OCI-LY1 (cell line): ENCODE measurements around the gene EIPR1.
A peak's percentile ranks its signal among the peaks of the same experiment; 100 is the strongest.

ENCODE experiments used
- H2AFZ ChIP-seq: fragments of 200-600 bp; sonication (generic), shearing (Covaris generic); 2 replicates; pipeline ENCODE4 v1.6.0; 2014; ENCODE audit warnings: antibody characterized with exemption, mild to moderate bottlenecking, low read length
- H3F3A ChIP-seq: fragments of 200-600 bp; sonication (generic), shearing (Covaris generic); 2 replicates; pipeline ENCODE4 v1.6.0; 2014; ENCODE audit warnings: mild to moderate bottlenecking, antibody characterized with exemption, low read length, moderate library complexity; ENCODE audit not compliant: insufficient read depth
- H3K27ac ChIP-seq: fragments of 200-600 bp; sonication (generic); 2 replicates; pipeline ENCODE4 v1.5.1; 2014; ENCODE audit warnings: low read length, mixed run types, mild to moderate bottlenecking, low read depth; ENCODE audit not compliant: poor library complexity, severe bottlenecking
- H3K27me3 ChIP-seq: fragments of 200-600 bp; sonication (generic); 2 replicates; pipeline ENCODE4 v1.6.0; 2014; ENCODE audit warnings: antibody characterized with exemption, mild to moderate bottlenecking, low read length, moderate library complexity; ENCODE audit not compliant: insufficient read depth
- H3K36me3 ChIP-seq: fragments of 200-600 bp; sonication (generic); 2 replicates; pipeline ENCODE4 v1.6.1; 2014; ENCODE audit warnings: mild to moderate bottlenecking, antibody characterized with exemption, low read length, moderate library complexity, mixed read lengths; ENCODE audit not compliant: insufficient read depth
- H3K4me1 ChIP-seq: fragments of 200-600 bp; sonication (generic); 2 replicates; pipeline ENCODE4 v1.5.1; 2014; ENCODE audit warnings: mild to moderate bottlenecking, low read length, moderate library complexity; ENCODE audit not compliant: insufficient read depth, severe bottlenecking
- H3K4me2 ChIP-seq: fragments of 200-600 bp; sonication (generic), shearing (Covaris generic); 2 replicates; pipeline ENCODE4 v1.6.1; 2014; ENCODE audit warnings: low read length
- H3K4me3 ChIP-seq: fragments of 200-600 bp; sonication (generic); 2 replicates; pipeline ENCODE4 v1.5.1; 2014; ENCODE audit warnings: low read length, low read depth, mild to moderate bottlenecking, mixed read lengths; ENCODE audit not compliant: poor library complexity, severe bottlenecking
- H3K79me2 ChIP-seq: fragments of 200-600 bp; shearing (Covaris generic); 2 replicates; pipeline ENCODE4 v1.6.1; 2016; ENCODE audit warnings: mixed run types, low read length, mixed read lengths; ENCODE audit not compliant: insufficient read depth
- H3K9ac ChIP-seq: fragments of 200-600 bp; sonication (generic), shearing (Covaris generic); 2 replicates; pipeline ENCODE4 v1.6.1; 2014; ENCODE audit warnings: mild to moderate bottlenecking, low read length, mixed read lengths
- H3K9me2 ChIP-seq: fragments of 200-600 bp; sonication (generic), shearing (Covaris generic); 2 replicates; pipeline ENCODE4 v1.6.1; 2014; ENCODE audit warnings: low read depth, mild to moderate bottlenecking, low read length, mixed read lengths
- H3K9me3 ChIP-seq: fragments of 200-600 bp; shearing (Covaris generic); 2 replicates; pipeline ENCODE4 v1.6.1; 2014; ENCODE audit warnings: low read length, mixed read lengths
- H4K20me1 ChIP-seq: fragments of 200-600 bp; sonication (generic), shearing (Covaris generic); 2 replicates; pipeline ENCODE4 v1.6.0; 2016; ENCODE audit warnings: mild to moderate bottlenecking, low read length; ENCODE audit not compliant: insufficient read depth
- EZH2 ChIP-seq: fragments of 200-600 bp; sonication (generic), shearing (Covaris generic); IDR thresholded peaks from 2 replicates; pipeline ENCODE4 v1.8.0; 2017; ENCODE audit warnings: borderline replicate concordance, mixed run types, mild to moderate bottlenecking, antibody characterized with exemption, low read length, moderate library complexity, mixed read lengths
- TF ChIP-seq, protein P1 (sequence below): fragments of 200-600 bp; sonication (generic), shearing (Covaris generic); IDR thresholded peaks from 2 replicates; pipeline ENCODE4 v1.5.1; 2017; ENCODE audit warnings: mild to moderate bottlenecking, antibody characterized with exemption, low read length, moderate library complexity, mixed read lengths

The EIPR1 gene

DNA sequence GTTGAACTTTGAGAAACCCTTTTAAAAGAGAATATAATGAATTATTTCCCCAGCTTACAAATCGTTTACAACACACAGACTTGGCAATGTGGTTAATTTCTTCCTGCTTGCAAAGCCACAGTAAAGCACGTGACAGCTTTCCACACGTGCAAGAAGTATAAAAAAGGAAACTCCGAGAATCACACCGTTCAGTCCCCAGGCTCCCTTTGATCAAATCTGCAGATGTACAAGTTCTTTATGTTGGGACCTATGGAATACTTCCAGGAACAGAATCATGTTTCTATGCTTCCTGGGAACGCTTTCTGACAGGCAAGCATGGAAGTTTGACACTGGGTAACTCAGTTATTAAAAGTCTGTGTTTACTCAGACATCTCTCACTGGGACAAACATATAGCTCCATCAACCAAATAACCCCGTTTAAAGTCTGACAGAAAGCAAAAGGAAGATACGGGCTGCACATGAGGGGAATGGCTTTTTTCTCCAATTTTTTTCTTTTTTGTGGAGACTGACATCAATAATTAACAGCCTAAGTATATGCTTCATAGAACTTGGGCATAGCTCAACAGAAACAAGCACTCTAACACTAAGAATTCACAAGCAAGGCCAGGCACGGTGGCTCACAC lies 134.8 kb downstream of the EIPR1 start:
- no peak overlapping the region for H2AFZ ChIP-seq

DNA sequence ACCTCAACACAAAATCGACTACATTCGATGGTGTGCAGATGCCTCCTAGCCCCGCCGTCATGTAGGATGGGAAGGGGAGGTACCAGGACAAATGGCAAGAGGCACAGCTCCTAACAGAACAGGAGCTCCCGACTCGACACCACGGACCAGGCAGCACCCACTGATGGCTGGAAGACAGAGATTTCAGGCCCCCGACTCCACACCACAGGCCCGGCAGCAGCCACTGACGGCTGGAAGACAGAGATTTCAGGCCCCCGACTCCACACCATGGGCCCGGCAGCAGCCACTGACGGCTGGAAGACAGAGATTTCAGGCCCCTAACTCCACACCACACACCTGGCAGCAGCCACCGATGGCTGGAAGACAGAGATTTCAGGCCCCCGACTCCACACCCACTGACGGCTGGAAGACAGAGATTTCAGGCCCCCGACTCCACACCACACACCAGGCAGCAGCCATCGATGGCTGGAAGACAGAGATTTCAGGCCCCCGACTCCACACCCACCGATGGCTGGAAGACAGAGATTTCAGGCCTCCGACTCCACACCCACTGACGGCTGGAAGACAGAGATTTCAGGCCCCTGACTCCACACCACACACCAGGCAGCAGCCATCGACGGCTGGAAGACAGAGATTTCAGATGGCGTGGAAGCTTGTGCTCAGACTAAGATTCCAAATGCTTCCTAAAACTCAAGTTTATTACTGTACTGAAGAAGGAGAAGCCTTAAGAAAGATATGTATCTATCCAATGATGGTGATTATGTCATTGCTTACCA lies 135.5 kb downstream of the EIPR1 start:
- no peak overlapping the region for H3K4me3 ChIP-seq
- H3K4me2 ChIP-seq: peak overlapping the region; percentile 0; the same call in 1 of the 2 replicates
- H3K9me3 ChIP-seq: no peaks in the 10 kb centered on the region
- peaks cover 35% of the 10 kb centered on the region for H3K4me1 ChIP-seq
- H3F3A ChIP-seq: no peaks in the 10 kb centered on the region
- H3K79me2 ChIP-seq: no peaks in the 10 kb centered on the region
- no peaks in the 10 kb centered on the region for H3K27me3 ChIP-seq
- peak overlapping the region; percentile 59 for H3K27ac ChIP-seq
- H3K9me2 ChIP-seq: no peaks in the 10 kb centered on the region
- H2AFZ ChIP-seq: no peak overlapping the region
- no peaks in the 10 kb centered on the region for H3K36me3 ChIP-seq
- no peaks in the 10 kb centered on the region for H4K20me1 ChIP-seq
- H3K9ac ChIP-seq: no peak overlapping the region
- no peak for TF ChIP-seq EZH2
- TF ChIP-seq, protein P1, sequence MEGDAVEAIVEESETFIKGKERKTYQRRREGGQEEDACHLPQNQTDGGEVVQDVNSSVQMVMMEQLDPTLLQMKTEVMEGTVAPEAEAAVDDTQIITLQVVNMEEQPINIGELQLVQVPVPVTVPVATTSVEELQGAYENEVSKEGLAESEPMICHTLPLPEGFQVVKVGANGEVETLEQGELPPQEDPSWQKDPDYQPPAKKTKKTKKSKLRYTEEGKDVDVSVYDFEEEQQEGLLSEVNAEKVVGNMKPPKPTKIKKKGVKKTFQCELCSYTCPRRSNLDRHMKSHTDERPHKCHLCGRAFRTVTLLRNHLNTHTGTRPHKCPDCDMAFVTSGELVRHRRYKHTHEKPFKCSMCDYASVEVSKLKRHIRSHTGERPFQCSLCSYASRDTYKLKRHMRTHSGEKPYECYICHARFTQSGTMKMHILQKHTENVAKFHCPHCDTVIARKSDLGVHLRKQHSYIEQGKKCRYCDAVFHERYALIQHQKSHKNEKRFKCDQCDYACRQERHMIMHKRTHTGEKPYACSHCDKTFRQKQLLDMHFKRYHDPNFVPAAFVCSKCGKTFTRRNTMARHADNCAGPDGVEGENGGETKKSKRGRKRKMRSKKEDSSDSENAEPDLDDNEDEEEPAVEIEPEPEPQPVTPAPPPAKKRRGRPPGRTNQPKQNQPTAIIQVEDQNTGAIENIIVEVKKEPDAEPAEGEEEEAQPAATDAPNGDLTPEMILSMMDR: no peak

More for the DNA sequence above, 134.8 kb downstream of the EIPR1 start:
- no peaks in the 10 kb centered on the region for H3K9me3 ChIP-seq
- H3K36me3 ChIP-seq: no peaks in the 10 kb centered on the region
- H3F3A ChIP-seq: no peaks in the 10 kb centered on the region
- H3K9me2 ChIP-seq: no peaks in the 10 kb centered on the region
- peak overlapping the region; percentile 0; the same call in 1 of the 2 replicates for H3K4me2 ChIP-seq
- H3K79me2 ChIP-seq: no peaks in the 10 kb centered on the region
- H3K4me1 ChIP-seq: peaks cover 35% of the 10 kb centered on the region
- H3K27ac ChIP-seq: peak overlapping the region; percentile 59
- H3K27me3 ChIP-seq: no peaks in the 10 kb centered on the region
- H4K20me1 ChIP-seq: no peaks in the 10 kb centered on the region
- TF ChIP-seq, protein P1: no peak
- no peak for TF ChIP-seq EZH2
- H3K4me3 ChIP-seq: no peak overlapping the region
- no peak overlapping the region for H3K9ac ChIP-seq

DNA sequence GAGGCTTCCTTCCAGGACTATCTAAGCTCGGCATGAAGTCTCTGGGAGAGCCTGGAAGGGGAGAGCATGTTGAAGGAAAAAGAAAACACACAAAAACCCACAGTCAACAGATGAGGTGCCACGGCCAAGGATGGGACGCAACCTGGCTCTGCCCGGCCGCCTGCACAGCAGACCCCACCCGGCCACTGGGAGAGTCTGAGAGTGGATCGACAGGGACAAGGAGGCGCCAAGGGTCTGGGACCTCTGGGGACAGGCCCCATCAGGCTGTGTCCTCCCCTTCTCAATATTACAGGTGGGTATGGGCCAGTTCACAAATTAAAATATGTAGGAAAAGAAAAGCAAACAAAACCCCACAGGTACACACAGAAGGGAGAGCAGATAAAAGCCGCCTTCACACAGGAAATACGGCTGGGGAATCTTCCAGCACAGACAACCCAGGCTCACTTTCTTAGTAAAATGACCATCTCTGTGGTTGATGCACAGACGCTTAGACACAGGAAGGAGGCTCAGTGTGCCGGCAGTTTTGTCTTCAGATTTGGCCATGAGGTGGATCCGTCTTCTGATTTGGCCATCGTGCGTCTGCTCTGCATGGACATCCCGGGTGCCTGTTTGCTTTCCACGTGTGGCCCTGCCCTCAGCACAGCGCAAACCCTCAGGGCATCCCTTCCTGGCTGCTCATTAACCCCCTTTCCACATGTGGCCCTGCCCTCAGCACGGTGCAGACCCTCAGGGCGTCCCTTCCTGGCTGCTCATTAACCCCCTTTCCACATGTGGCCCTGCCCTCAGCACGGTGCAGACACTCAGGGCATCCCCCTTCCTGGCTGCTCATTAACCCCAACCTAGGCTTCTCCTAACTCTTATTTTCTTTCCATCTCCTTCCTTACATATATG lies 138.4 kb downstream of the EIPR1 start:
- H3F3A ChIP-seq: no peaks in the 10 kb centered on the region; the same call in 1 of the 2 replicates
- TF ChIP-seq, protein P1: no peak
- TF ChIP-seq EZH2: no peak
- no peaks in the 10 kb centered on the region for H3K9me3 ChIP-seq
- H3K79me2 ChIP-seq: no peaks in the 10 kb centered on the region
- H2AFZ ChIP-seq: no peak overlapping the region
- no peaks in the 10 kb centered on the region for H4K20me1 ChIP-seq
- no peaks in the 10 kb centered on the region for H3K36me3 ChIP-seq
- peak overlapping the region; percentile 32; the same call in 1 of the 2 replicates for H3K9ac ChIP-seq
- H3K4me1 ChIP-seq: peaks cover 35% of the 10 kb centered on the region
- H3K27ac ChIP-seq: peak overlapping the region; percentile 60
- H3K27me3 ChIP-seq: no peaks in the 10 kb centered on the region
- H3K9me2 ChIP-seq: no peaks in the 10 kb centered on the region
- no peak overlapping the region for H3K4me3 ChIP-seq
- peak overlapping the region; percentile 25; the same call in 1 of the 2 replicates for H3K4me2 ChIP-seq
